HFFc6 (cell line): ENCODE data around the gene FAM177B. TPM values are rescaled to one million over a fixed set of nuclear protein-coding genes. Genes with fewer than 3 reads are reported as not detected.

ENCODE experiments used
- DNase-seq: peaks from one replicate; pipeline ENCODE4 v3.0.0-alpha.2; 2018
- H3K27ac Mint-ChIP-seq: 2 replicates; pipeline ENCODE4 v1.8.0; 2020; ENCODE audit warnings: mild to moderate bottlenecking, mixed read lengths
- H3K27me3 Mint-ChIP-seq: 2 replicates; pipeline ENCODE4 v1.8.0; 2021; ENCODE audit warnings: mild to moderate bottlenecking, moderate library complexity, mixed read lengths; ENCODE audit not compliant: insufficient read depth
- H3K36me3 Mint-ChIP-seq: 2 replicates; pipeline ENCODE4 v1.8.0; 2021; ENCODE audit warnings: low read depth, mixed read lengths
- H3K4me1 Mint-ChIP-seq: 2 replicates; pipeline ENCODE4 v1.8.0; 2020; ENCODE audit warnings: low read depth, mixed read lengths
- H3K4me3 Mint-ChIP-seq: 2 replicates; pipeline ENCODE4 v1.8.0; 2020; ENCODE audit warnings: mild to moderate bottlenecking, moderate library complexity, mixed read lengths
- H3K9me3 Mint-ChIP-seq: 2 replicates; pipeline ENCODE4 v1.8.0; 2020; ENCODE audit warnings: mild to moderate bottlenecking, mixed read lengths
- total RNA-seq, 6 experiments: library from RNA; stranded (reverse); fragmentation: NEBNext Ultra II Directional; extraction: Animal tissue kit (Norgen Biotek cat#: 25700); gene quantifications; 2 replicates in 1 of 6; 3 replicates in 5 of 6; pipeline ENCODE4 v1.2.3, GENCODE V29; 2021
- TF ChIP-seq, protein P1 (sequence below): fragments of 200-600 bp; sonication (generic); IDR thresholded peaks from 2 replicates; pipeline ENCODE4 v1.5.0; 2021; ENCODE audit warnings: antibody characterized with exemption, mild to moderate bottlenecking

The FAM177B gene
- total RNA-seq, 6 experiments from 2014 or later = not detected

DNA sequence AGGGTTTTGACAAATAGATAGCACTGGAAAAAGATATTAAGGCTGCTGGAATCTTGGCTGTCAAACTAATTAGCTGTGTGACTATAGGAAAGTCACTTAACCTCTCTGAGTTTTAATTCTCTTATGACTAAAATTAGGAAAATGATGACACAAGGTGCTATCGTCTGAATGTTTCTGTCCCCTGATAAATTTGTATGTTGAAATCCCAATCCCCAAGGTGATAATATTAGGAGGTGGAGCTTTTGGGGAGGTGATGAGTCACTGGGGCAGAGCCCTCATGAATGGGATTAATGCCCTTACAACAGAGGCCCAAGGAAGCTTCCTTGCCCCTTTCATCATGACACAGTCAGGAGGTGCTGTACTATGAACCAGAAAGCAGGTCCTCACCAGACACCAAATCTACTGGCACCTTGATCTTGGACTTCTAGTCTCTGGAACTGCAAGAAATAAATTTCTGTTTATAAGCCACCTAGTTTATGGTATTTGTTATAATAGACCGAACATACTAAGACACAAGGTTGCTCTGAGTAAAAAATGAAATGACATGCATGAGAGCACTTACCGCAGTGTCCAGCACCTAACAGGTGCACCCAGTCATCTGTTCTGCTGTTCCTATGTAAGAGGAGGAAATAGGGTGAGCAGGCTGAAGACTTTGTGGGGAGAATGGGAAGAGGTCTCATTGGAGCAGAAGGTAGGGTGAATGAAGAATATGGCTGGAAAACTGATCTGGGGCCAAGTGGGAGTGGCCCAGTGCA lies 51.6 kb downstream of the FAM177B start:
- Mint-ChIP-seq H3K9me3 (no peaks in the 10 kb centered on the region), H3K36me3 (no peaks in the 10 kb centered on the region), H3K27me3 (peaks cover 23% of the 10 kb centered on the region), H3K4me3 (no peak overlapping the region), H3K27ac (no peak overlapping the region), H3K4me1 (peaks cover 8% of the 10 kb centered on the region; the same call in 1 of the 2 replicates)
- TF ChIP-seq, protein P1, sequence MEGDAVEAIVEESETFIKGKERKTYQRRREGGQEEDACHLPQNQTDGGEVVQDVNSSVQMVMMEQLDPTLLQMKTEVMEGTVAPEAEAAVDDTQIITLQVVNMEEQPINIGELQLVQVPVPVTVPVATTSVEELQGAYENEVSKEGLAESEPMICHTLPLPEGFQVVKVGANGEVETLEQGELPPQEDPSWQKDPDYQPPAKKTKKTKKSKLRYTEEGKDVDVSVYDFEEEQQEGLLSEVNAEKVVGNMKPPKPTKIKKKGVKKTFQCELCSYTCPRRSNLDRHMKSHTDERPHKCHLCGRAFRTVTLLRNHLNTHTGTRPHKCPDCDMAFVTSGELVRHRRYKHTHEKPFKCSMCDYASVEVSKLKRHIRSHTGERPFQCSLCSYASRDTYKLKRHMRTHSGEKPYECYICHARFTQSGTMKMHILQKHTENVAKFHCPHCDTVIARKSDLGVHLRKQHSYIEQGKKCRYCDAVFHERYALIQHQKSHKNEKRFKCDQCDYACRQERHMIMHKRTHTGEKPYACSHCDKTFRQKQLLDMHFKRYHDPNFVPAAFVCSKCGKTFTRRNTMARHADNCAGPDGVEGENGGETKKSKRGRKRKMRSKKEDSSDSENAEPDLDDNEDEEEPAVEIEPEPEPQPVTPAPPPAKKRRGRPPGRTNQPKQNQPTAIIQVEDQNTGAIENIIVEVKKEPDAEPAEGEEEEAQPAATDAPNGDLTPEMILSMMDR = no peak
- DNase-seq = no peak

DNA sequence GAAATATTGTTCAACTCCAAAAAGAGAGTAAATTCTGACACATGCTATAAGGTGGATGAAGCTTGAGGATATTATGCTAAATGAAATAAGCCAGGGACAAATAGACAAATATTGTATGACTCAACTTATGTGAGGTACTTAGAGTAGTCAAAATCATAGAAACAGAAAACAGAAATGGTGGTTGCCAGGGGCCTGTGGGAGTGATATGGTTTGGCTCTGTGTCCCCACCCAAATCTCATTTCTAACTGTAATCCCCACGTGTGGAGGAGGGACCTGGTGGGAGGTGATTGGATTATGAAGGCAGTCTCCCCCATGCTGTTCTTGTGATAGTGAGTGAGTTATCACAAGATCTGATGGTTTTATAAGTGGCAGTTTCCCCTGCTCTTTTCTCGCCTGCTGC lies 53.1 kb downstream of the FAM177B start:
- DNase-seq = no peak
- Mint-ChIP-seq H3K27ac (no peak overlapping the region), H3K27me3 (peaks cover 20% of the 10 kb centered on the region), H3K4me3 (no peak overlapping the region), H3K36me3 (no peaks in the 10 kb centered on the region), H3K4me1 (peaks cover under 1% of the 10 kb centered on the region; the same call in 1 of the 2 replicates), H3K9me3 (no peaks in the 10 kb centered on the region)
- TF ChIP-seq, protein P1 = no peak

DNA sequence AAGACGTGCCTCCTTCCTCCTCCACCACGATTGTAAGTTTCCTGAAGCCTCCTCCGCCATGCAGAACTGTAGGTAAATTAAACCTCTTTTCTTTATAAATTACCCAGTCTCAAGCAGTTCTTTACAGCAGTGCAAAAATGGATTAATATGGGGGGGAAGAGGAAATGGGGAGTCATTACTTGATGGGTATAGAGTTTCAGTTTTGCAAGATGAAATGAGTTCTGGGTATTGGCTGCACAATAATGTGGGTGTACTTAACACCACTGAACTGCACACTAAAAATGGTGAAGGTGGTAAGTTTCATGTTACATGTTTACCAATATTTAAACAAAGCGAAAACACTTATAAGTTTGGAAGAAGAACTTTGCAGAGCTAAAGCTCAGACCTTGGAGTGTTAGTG lies 53.5 kb downstream of the FAM177B start:
- Mint-ChIP-seq H3K36me3 (no peaks in the 10 kb centered on the region), H3K9me3 (no peaks in the 10 kb centered on the region), H3K4me3 (no peak overlapping the region), H3K4me1 (no peaks in the 10 kb centered on the region; the same call in 1 of the 2 replicates), H3K27ac (no peak overlapping the region), H3K27me3 (peaks cover 20% of the 10 kb centered on the region)
- TF ChIP-seq, protein P1 = no peak
- no peak for DNase-seq

DNA sequence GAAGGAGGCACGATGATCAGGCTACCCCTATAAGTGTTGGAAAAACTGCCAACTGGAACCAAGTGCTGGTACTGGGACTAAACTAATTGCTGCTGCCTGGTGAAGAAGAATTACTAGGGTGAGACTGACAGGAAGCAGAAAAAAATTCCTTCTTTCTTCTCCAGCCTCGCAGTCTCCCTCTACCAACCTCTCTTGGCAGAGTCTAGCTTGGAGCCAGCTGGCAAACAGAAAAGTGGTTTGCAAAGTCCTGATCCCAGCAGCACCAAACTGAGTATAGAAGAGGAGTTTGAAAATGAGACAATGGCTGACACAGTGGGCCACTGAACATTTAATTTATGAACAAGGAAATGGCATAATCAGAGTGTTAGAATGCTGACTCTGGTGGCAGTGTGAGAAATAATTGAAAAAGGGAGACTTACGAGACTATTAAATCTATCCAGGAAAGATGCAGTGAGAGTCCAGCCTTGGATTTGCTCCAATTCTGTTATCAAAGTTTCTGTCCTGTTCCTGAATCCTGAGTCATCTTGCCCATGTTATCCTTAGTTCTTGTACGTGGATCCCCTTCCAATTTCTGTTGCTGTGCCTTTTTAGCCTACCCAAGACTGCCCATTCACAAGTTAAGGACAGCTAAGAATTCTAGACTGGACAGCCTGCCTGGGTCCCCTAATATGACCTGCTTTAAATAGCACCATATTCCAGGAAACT lies 54.2 kb downstream of the FAM177B start:
- no peak overlapping the region for H3K4me3 Mint-ChIP-seq
- H3K36me3 Mint-ChIP-seq = no peaks in the 10 kb centered on the region
- TF ChIP-seq, protein P1 = no peak
- H3K27me3 Mint-ChIP-seq = peaks cover 18% of the 10 kb centered on the region
- no peak overlapping the region for H3K27ac Mint-ChIP-seq
- H3K4me1 Mint-ChIP-seq = no peaks in the 10 kb centered on the region; the same call in 1 of the 2 replicates
- no peak for DNase-seq
- H3K9me3 Mint-ChIP-seq = no peaks in the 10 kb centered on the region

DNA sequence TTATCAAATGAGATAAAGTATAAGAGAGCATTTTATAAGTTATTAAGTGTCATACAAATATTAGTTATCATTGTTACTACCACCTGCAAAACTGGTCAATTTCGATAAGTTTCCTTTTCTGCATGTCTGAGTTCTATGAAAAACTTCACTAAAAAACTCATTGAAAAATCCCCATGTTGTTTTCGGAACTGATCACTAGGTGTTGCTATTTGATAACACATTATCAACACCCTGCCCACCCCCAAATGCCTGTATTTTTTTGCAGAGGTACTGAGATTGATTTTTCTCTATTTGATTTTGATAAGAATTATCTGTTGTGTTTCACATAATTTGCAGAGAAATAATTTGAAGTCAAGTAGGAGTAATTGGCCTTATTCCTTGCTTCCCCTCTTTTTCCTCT lies 55.7 kb downstream of the FAM177B start:
- Mint-ChIP-seq H3K4me3 (no peak overlapping the region), H3K27ac (no peak overlapping the region), H3K9me3 (no peaks in the 10 kb centered on the region), H3K4me1 (no peaks in the 10 kb centered on the region; the same call in none of the 2 replicates), H3K36me3 (no peaks in the 10 kb centered on the region), H3K27me3 (peaks cover 12% of the 10 kb centered on the region)
- DNase-seq = peak; percentile 28
- TF ChIP-seq, protein P1 = peak; percentile 80
